Measurements from ENCODE around the gene TSSK1B.

DNA sequence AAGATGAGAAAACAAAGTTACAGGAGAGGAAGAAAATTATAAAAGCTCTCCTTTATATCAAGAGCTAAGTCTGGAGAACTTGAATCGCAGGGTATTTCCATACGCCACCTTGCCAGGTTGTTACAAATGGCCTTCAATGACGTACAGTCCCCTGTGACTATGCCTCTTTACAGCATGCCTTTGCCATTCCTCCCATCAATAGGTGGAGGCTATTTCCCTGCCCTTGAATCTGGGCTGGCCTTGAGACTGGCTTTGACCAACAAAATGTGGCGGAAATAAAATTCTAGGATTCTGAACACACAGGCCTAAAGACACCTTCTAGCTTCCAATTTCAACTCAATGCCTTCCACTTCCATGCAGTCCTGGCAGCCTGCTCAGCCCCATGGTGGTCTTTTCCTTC is 45.7 kb downstream of the TSSK1B start:
- TF ChIP-seq TAF1 (IDR thresholded peaks at IDR 0.05; ENCODE audit: borderline replicate concordance, low read depth, low read length) (no peak), POLR2A (IDR thresholded peaks at IDR 0.05; ENCODE audit: low read depth, low read length) (no peak), POLR2AphosphoS5 (IDR thresholded peaks at IDR 0.05; ENCODE audit: low read depth, low read length) (no peak)

Measured in GM12892 (cell line).